Measurements from ENCODE around the gene TNNT1.

Gene TNNT1

DNA sequence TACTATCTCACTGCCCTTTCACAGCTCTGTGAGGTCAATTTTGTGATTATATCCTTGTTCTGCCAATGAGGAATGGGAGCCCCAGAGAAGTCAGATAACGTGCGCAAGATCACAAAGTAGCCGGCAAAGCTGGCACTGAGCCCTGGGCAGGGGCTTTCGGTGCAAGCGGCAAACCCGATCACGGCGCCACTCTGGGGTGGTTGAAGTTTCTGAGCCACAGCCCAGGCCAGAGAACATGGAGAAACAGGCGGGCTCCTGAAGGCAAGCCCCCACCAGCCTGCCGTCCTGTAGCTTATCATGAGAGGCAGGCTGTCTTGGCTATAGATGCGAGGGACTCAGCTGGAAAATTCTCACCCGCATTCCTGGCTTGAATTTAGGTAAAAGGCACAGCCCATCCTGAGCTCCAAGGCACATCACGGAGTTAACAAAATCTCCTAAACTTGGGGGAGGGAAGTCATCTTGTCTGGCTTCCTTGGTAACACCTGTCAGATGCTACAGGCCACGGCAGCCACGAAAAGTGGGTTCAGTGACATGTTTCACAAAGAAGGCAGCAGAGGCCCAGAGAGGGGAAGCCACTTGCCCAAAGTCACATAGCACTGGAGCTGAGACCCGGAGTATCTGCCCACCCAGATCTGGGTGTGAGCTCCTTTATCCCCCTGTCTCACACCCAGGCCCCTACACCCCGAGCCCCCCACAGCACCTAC, 12.5 kb downstream of the TNNT1 start:
- no peaks in the 10 kb centered on the region for H3K9me3 ChIP-seq (ENCODE audit: control insufficient read depth, insufficient read depth, low read length)
- no peak overlapping the region for H3K9ac ChIP-seq (ENCODE audit: low read depth, low read length)
- no peak overlapping the region for H3K4me3 ChIP-seq (ENCODE audit: low read depth, low read length)
- no peak overlapping the region for H3K27ac ChIP-seq (ENCODE audit: low read depth, low read length)
- 0 out of 2 replicates have a peak, but pooled peaks cover 4% of the 10 kb centered on the region for H3K4me1 ChIP-seq (ENCODE audit: control insufficient read depth, insufficient read depth, low read length)
- H3K36me3 ChIP-seq (ENCODE audit: control insufficient read depth, insufficient read depth, low read length): peaks cover 20% of the 10 kb centered on the region; the same call in 1 of the 2 replicates
- no peaks in the 10 kb centered on the region for H3K27me3 ChIP-seq (ENCODE audit: control insufficient read depth, insufficient read depth, low read length)

DNA sequence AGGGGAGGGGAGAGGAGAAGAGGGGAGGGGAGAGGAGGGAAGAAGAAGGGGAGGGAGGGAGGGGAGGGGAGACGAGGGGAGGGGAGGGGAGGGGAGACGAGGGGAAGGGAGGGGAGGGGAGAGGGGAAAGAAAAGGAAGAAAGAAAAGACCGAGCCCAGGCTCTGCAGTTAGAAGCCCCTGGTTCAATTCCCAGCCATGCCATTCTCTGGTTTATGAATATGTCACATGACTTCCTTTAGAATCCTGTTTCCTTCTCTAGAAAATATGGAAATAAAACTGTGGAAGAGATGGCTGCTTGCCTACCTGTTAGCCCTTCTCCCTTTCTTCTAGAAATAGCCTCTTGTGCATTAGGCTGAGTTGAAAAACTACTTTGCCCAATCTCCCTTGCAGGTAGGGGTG, 14.3 kb downstream of the TNNT1 start:
- Histone ChIP-seq H3K9ac (ENCODE audit: low read depth, low read length) (no peak overlapping the region), H3K27ac (ENCODE audit: low read depth, low read length) (no peak overlapping the region), H3K4me1 (ENCODE audit: control insufficient read depth, insufficient read depth, low read length) (peaks cover under 1% of the 10 kb centered on the region; the same call in 1 of the 2 replicates), H3K9me3 (ENCODE audit: control insufficient read depth, insufficient read depth, low read length) (no peaks in the 10 kb centered on the region), H3K36me3 (ENCODE audit: control insufficient read depth, insufficient read depth, low read length) (peaks cover 20% of the 10 kb centered on the region; the same call in 1 of the 2 replicates), H3K4me3 (ENCODE audit: low read depth, low read length) (no peak overlapping the region), H3K27me3 (ENCODE audit: control insufficient read depth, insufficient read depth, low read length) (no peaks in the 10 kb centered on the region)

DNA sequence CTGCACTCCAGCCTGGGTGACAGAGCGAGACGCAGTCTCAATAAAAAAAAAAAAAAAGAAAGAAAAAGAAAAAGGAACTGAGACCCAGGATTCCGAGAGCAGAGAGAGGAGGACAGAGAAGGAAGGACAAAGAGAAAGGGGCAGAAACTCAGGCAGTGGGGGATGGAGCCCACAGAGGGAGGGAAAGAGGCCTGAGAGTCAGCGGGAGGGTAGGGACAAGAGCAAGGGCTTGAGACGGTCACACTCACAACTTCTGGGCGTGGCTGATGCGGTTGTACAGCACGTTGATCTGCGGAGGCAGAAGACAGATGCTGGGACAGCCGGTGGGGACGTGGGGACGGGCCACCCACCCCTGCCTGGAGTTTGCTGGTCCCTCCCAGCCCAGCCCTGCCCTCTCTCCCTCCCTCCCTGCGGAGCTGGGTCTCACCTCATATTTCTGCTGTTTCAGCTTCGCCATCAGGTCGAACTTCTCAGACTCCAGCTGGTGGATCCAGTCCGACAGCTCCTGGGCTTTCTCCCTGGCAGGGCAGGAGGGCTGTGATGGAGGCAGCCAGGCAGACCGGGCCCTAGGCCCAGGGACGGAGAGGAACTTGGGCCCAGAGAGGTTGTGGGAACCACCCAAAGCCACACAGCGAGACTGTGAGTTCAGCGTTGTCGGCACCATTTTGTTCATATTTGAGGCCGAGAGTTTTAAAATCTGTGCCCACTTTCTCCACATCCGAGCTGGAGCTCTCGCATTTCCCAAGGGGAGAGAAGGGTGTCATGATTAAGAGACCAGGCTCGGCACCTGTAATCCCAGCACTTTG, 15.2 kb downstream of the TNNT1 start:
- Histone ChIP-seq H3K9me3 (ENCODE audit: control insufficient read depth, insufficient read depth, low read length) (no peaks in the 10 kb centered on the region), H3K9ac (ENCODE audit: low read depth, low read length) (no peak overlapping the region), H3K4me1 (ENCODE audit: control insufficient read depth, insufficient read depth, low read length) (peaks cover 4% of the 10 kb centered on the region; the same call in 1 of the 2 replicates), H3K4me3 (ENCODE audit: low read depth, low read length) (no peak overlapping the region), H3K36me3 (ENCODE audit: control insufficient read depth, insufficient read depth, low read length) (peaks cover 17% of the 10 kb centered on the region; the same call in 1 of the 2 replicates), H3K27ac (ENCODE audit: low read depth, low read length) (no peak overlapping the region), H3K27me3 (ENCODE audit: control insufficient read depth, insufficient read depth, low read length) (no peaks in the 10 kb centered on the region)

DNA sequence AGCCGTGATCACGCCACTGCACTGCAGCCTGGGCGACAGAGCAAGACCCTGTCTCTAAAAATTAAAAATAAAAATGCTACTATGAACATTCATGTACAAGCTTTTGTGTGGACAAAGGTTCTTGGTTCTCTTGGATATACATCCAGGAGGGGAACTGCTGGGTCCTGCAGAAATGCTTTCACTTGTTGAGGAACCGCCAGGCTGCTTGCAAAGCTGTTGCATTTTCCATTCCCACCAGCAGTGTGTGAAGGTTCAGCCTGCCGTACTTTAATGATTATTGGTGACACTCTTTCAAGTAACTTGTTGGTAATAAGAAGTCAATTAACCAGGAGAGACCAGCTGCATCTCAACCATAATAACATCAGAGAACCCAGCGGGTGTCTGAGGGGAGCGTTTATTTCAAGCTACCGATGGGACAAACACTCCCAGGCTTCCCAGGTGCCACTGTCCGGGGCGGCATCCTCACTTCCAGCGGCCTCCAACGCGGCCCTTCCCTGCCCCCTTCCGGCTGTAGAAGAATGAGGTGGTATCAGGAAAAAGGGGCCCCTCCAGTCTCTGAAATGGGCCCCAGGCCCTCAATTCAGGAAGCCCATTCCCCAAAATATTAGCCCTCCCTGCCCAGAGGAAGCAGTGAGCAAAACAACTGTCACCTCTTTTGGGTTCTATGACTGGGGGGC, 16.4 kb downstream of the TNNT1 start:
- no peak overlapping the region for H3K9ac ChIP-seq (ENCODE audit: low read depth, low read length)
- peaks cover 4% of the 10 kb centered on the region; the same call in 1 of the 2 replicates for H3K4me1 ChIP-seq (ENCODE audit: control insufficient read depth, insufficient read depth, low read length)
- no peak overlapping the region for H3K27ac ChIP-seq (ENCODE audit: low read depth, low read length)
- H3K36me3 ChIP-seq (ENCODE audit: control insufficient read depth, insufficient read depth, low read length): peaks cover 17% of the 10 kb centered on the region; the same call in 1 of the 2 replicates
- no peak overlapping the region for H3K4me3 ChIP-seq (ENCODE audit: low read depth, low read length)
- H3K9me3 ChIP-seq (ENCODE audit: control insufficient read depth, insufficient read depth, low read length): no peaks in the 10 kb centered on the region
- no peaks in the 10 kb centered on the region for H3K27me3 ChIP-seq (ENCODE audit: control insufficient read depth, insufficient read depth, low read length)

DNA sequence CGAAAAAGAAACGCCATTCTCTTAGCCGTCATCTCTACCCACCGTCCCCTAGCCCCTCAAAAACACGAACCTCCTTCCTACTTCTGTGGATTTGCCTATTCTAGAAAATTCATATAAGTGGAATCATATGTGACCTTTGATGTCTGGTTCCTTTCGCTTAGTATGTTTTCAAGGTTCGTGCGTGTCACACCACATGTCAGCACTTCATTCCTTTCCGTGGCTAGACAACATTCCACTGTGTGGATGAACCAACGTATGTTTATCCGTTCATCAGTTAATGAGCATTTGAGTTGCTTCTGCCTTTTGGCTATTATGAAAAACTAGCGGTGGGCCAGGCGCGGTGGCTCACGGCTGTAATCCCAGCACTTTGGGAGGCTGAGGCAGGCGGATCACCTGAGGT, 17.6 kb downstream of the TNNT1 start:
- H3K36me3 ChIP-seq (ENCODE audit: control insufficient read depth, insufficient read depth, low read length): peaks cover 13% of the 10 kb centered on the region; the same call in 1 of the 2 replicates
- peaks cover 4% of the 10 kb centered on the region; the same call in 1 of the 2 replicates for H3K4me1 ChIP-seq (ENCODE audit: control insufficient read depth, insufficient read depth, low read length)
- no peak overlapping the region for H3K9ac ChIP-seq (ENCODE audit: low read depth, low read length)
- H3K4me3 ChIP-seq (ENCODE audit: low read depth, low read length): no peak overlapping the region
- no peak overlapping the region for H3K27ac ChIP-seq (ENCODE audit: low read depth, low read length)
- H3K27me3 ChIP-seq (ENCODE audit: control insufficient read depth, insufficient read depth, low read length): no peaks in the 10 kb centered on the region
- H3K9me3 ChIP-seq (ENCODE audit: control insufficient read depth, insufficient read depth, low read length): no peaks in the 10 kb centered on the region

DNA sequence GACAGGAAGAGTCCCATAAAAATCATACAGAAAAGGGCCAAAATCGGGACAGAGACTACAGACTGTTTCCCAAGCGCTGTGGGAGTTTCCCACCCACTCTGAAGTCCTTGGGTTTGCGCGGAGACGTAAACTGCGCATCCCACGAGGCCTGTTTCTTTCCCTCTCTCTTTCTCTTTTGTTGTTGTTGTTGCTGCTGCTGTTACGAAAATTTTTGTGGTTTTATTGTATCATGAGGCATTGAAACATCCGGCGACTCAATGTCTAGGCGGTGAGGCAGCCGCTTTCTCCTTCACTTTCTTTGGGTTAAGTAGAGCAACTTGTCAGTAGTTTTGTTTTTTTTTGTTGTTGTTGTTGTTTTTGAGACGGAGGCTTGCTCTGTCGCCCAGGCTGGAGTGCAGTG, 30.0 kb downstream of the TNNT1 start:
- H3K36me3 ChIP-seq (ENCODE audit: control insufficient read depth, insufficient read depth, low read length): no peaks in the 10 kb centered on the region
- no peak overlapping the region for H3K27ac ChIP-seq (ENCODE audit: low read depth, low read length)
- H3K9ac ChIP-seq (ENCODE audit: low read depth, low read length): 0 out of 2 replicates have a peak overlapping the region, but pooled peaks have one; percentile 23
- H3K4me1 ChIP-seq (ENCODE audit: control insufficient read depth, insufficient read depth, low read length): 0 out of 2 replicates have a peak, but pooled peaks cover 6% of the 10 kb centered on the region
- peak overlapping the region; percentile 74 for H3K4me3 ChIP-seq (ENCODE audit: low read depth, low read length)
- H3K9me3 ChIP-seq (ENCODE audit: control insufficient read depth, insufficient read depth, low read length): no peaks in the 10 kb centered on the region
- no peaks in the 10 kb centered on the region for H3K27me3 ChIP-seq (ENCODE audit: control insufficient read depth, insufficient read depth, low read length)

DNA sequence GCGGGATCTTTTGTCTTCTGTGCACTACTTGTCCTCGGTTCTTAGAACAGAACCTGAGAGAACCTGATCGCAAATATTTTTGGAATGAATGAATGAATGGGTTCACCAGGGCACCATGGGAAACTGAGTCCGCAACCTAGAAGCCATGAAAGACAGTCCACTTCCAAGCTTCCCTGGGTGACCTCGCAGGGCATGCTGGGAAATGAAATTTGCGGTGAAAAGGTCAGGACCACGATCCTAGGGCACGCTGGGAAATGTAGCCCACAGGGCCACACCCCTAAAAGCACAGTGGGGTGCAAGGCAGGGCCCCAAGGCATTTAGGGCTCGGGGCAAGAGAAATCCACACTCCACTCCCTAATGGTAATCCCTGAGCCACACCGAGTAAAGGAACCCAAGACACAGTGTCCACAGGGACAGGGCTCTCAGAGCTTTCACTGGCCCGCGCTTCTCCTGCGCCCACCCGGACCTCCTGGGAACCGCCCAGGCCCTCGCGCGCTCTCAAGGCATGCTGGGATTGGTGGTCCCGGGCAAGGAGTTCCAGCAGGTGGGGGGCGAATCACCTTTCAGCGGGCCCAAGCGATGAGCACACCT, 30.5 kb downstream of the TNNT1 start:
- H3K9me3 ChIP-seq (ENCODE audit: control insufficient read depth, insufficient read depth, low read length): no peaks in the 10 kb centered on the region
- peaks cover 6% of the 10 kb centered on the region; the same call in 1 of the 2 replicates for H3K4me1 ChIP-seq (ENCODE audit: control insufficient read depth, insufficient read depth, low read length)
- no peaks in the 10 kb centered on the region for H3K36me3 ChIP-seq (ENCODE audit: control insufficient read depth, insufficient read depth, low read length)
- H3K4me3 ChIP-seq (ENCODE audit: low read depth, low read length): peak overlapping the region; percentile 74
- no peak overlapping the region for H3K27ac ChIP-seq (ENCODE audit: low read depth, low read length)
- no peaks in the 10 kb centered on the region for H3K27me3 ChIP-seq (ENCODE audit: control insufficient read depth, insufficient read depth, low read length)
- peak overlapping the region; percentile 36 for H3K9ac ChIP-seq (ENCODE audit: low read depth, low read length)

DNA sequence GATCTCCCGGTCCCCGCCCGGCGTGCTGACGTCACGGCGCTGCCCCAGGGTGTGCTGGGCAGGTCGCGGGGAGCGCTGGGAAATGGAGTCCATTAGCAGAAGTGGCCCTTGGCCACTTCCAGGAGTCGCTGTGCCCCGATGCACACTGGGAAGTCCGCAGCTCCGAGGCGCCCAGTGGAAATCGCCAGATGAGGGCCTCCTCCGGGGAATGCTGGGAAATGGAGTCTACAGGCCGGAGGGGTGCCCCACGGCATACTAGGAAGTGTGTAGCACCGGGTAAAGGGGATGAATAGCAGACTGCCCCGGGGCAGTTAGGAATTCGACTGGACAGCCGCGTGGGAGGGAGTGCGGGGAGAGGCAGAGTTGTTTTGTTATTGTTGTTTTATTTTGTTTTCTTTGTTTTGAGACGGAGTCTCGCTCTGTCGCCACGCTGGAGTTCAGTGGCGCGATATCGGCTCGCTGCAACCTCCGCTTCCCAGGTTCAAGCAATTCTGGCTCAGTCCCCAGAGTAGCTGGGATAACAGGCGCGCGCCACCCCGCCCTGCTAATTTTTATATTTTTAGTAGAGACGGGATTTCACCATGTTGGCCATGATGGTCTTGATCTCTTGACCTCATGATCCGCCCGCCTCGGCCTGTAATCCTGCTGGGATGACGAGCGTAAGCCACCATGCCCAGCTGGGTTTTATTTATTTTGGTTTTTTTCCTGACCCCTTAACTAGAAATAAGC, 31.2 kb downstream of the TNNT1 start:
- H3K4me1 ChIP-seq (ENCODE audit: control insufficient read depth, insufficient read depth, low read length): peaks cover 11% of the 10 kb centered on the region
- no peak overlapping the region for H3K27ac ChIP-seq (ENCODE audit: low read depth, low read length)
- H3K27me3 ChIP-seq (ENCODE audit: control insufficient read depth, insufficient read depth, low read length): no peaks in the 10 kb centered on the region
- H3K9me3 ChIP-seq (ENCODE audit: control insufficient read depth, insufficient read depth, low read length): no peaks in the 10 kb centered on the region
- peak overlapping the region; percentile 36 for H3K9ac ChIP-seq (ENCODE audit: low read depth, low read length)
- H3K4me3 ChIP-seq (ENCODE audit: low read depth, low read length): peak overlapping the region; percentile 74
- no peaks in the 10 kb centered on the region for H3K36me3 ChIP-seq (ENCODE audit: control insufficient read depth, insufficient read depth, low read length)

DNA sequence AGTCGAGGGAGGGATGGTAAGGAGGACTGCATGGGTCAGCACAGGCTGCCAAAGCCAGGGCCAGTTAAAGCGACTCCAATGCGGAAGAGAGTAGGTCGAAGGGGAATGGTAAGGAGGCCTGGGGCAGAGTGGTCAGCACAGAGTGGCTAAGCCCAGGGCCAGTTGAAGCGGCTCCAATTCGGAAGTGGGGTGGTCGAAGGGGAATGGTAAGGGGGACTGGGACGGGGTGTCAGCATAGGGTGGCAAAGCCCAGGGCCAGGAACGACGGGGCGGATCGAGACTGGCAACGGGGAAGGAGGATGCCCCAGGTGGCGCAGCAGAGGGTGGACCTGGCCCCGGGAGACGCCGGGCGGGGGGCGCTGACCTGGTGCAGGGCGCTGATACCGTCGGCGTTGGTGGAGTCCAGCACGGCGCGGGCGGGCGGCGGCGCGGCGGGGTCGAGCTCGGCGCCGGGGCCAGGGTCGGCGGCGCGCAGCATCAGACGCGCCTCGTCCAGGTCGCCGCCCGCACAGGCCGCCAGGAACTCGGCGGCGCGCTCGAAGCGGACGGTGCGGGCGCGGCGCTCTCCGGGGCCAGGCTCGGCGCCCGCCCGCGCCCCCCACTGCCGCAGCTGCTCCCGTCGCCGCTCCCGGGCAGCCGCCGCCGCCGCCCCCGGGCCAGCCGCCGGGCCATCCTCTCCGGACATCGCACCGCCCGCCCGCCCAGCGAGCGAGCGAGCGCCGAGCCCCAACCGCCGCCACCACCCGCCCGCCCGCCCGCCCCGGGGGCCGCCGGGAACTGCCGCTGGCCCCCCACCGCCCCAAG, 31.9 kb downstream of the TNNT1 start, which contains the start of gene PPP1R12C:
PPP1R12C (minus strand) TSS at position 779 of the 804 bp plus-strand sequence; CDS start at position 685, 94 bp downstream.
- H3K4me3 ChIP-seq (ENCODE audit: low read depth, low read length): peak within 1 kb of the TSS; percentile 75
- peak within 1 kb of the TSS; percentile 36 for H3K9ac ChIP-seq (ENCODE audit: low read depth, low read length)
- H3K4me1 ChIP-seq (ENCODE audit: control insufficient read depth, insufficient read depth, low read length): peaks cover 11% of the 10 kb centered on the region
- H3K36me3 ChIP-seq (ENCODE audit: control insufficient read depth, insufficient read depth, low read length): peaks cover 6% of the 10 kb centered on the region
- H3K27ac ChIP-seq (ENCODE audit: low read depth, low read length): peak within 1 kb of the TSS; percentile 17
- H3K27me3 ChIP-seq (ENCODE audit: control insufficient read depth, insufficient read depth, low read length): no peaks in the 10 kb centered on the region
- H3K9me3 ChIP-seq (ENCODE audit: control insufficient read depth, insufficient read depth, low read length): no peaks in the 10 kb centered on the region

Data from HUES48 (cell line).